DOHH2 (cell line): ENCODE measurements around the gene SYVN1.

Source experiments
- CTCF ChIP-seq: fragments of 200-600 bp; sonication (generic); IDR thresholded peaks from one replicate; pipeline ENCODE4 v1.5.1; 2014; ENCODE audit warnings: antibody characterized with exemption, mild to moderate bottlenecking, low read depth, low read length; ENCODE audit not compliant: poor library complexity, severe bottlenecking
- EZH2phosphoT487 ChIP-seq: fragments of 200-600 bp; sonication (generic); IDR thresholded peaks from 2 replicates; pipeline ENCODE4 v1.6.1; 2017; ENCODE audit warnings: borderline replicate concordance, mild to moderate bottlenecking, antibody characterized with exemption, low read length, moderate library complexity, mixed read lengths

GRCh38 chr11:65169164-65169641 lies 34.9 kb upstream of the SYVN1 start:
- TF ChIP-seq CTCF (no peak), EZH2phosphoT487 (no peak)
